Kidney epithelial cell (primary cell): ENCODE measurements around the gene EFHC1. TPM values are rescaled to one million over a fixed set of nuclear protein-coding genes. Genes with fewer than 3 reads are reported as not detected.
A peak's percentile ranks its signal among the peaks of the same experiment; 100 is the strongest.

Experiments
- DNase-seq: peaks from one replicate; pipeline ENCODE4 v3.0.0-alpha.2; 2010; ENCODE audit warnings: low read depth
- H3K27me3 ChIP-seq: 2 replicates; pipeline ENCODE4 v1.6.0; 2011; ENCODE audit warnings: low read length; ENCODE audit not compliant: control insufficient read depth, insufficient read depth
- H3K36me3 ChIP-seq: 2 replicates; pipeline ENCODE4 v1.5.1; 2011; ENCODE audit warnings: low read length; ENCODE audit not compliant: control insufficient read depth, insufficient read depth
- H3K4me3 ChIP-seq: 2 replicates; pipeline ENCODE4 v1.5.1; 2011; ENCODE audit warnings: low read depth, mild to moderate bottlenecking, control low read depth, low read length
- total RNA-seq: library from RNA; depleted of rRNA; stranded (reverse); fragments of >200 nt; gene quantifications from 2 replicates; pipeline ENCODE4 v1.2.3, GENCODE V29; 2015
- TF ChIP-seq, protein P1 (sequence below): IDR thresholded peaks from 2 replicates; pipeline ENCODE4 v1.5.1; 2011; ENCODE audit warnings: mild to moderate bottlenecking, moderate library complexity, low read length, control low read depth, inconsistent platforms; ENCODE audit not compliant: insufficient read depth, poor library complexity, severe bottlenecking

EFHC1 gene
- total RNA-seq, 1 donor from 2014 or later: 22.9 TPM

DNA sequence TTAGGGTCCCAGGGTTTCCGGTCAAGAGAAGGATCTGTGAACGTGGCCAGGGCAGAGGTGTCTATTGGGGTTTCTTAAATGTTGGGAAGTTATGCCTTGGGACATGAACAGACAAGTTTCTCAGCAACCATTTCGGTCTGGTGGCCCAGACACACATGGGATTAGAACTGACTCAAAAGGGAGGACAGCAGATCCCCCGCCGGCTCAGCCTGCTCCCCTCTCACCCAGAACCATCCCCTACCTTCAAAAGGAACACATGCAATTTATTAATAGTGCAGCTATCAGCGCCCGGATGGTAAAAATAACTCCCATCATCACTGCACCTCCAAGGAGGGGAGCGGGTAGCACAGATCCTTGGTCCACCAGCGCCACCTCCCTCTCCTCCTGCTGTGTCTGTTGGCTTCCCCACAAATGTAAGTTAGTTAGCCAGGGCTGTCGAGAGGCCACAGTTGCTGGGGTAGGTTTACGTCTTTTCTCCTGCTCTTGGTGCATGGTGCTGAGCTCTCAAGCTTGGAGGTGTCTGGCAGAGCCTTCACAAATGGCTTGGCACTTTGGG, 79.6 kb downstream of the EFHC1 start:
- Histone ChIP-seq H3K36me3 (peaks cover 1% of the 10 kb centered on the region), H3K27me3 (no peaks in the 10 kb centered on the region), H3K4me3 (no peak overlapping the region)
- DNase-seq: no peak
- TF ChIP-seq, protein P1, sequence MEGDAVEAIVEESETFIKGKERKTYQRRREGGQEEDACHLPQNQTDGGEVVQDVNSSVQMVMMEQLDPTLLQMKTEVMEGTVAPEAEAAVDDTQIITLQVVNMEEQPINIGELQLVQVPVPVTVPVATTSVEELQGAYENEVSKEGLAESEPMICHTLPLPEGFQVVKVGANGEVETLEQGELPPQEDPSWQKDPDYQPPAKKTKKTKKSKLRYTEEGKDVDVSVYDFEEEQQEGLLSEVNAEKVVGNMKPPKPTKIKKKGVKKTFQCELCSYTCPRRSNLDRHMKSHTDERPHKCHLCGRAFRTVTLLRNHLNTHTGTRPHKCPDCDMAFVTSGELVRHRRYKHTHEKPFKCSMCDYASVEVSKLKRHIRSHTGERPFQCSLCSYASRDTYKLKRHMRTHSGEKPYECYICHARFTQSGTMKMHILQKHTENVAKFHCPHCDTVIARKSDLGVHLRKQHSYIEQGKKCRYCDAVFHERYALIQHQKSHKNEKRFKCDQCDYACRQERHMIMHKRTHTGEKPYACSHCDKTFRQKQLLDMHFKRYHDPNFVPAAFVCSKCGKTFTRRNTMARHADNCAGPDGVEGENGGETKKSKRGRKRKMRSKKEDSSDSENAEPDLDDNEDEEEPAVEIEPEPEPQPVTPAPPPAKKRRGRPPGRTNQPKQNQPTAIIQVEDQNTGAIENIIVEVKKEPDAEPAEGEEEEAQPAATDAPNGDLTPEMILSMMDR: no peak

DNA sequence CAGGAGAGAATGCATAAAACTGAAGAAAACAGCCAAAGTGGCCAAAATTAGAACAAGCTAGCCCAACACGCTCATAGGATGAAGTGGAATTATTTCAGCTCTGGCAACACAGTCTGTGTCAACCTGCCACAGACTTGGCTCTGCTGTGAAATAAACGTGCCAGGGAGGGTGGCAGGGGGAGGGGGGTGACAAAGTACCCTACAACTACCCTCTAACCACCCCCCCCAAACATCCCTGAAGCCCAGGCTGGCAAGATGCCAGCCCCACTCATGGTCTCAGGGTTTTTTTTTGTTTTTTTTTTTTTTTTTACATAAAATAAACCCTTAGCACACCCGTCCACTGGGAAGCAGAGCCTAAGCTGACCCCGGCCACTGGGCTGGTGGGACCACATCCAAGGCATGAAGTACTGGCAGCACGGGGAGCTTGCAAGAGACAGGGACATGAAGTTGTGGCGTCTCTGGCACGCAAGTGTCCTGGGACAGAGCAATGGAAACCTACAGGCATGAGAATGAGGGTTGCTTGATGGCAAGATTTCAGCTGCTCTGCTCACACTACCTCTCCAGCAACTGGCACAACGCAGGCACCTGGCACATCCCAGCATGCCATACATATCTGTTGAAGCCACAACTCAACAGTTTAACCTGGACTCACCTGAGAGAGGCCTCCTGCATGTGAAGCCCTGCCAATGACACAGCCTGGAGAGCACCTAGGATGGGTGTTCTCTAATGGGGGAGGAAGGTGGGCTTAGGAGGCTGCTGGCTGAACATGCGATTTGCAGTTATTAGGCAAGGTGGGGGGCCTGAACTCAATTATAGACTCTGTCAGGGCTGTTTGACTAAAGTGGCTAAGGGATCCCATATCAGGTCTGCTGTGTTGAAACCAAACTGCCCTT, 80.3 kb downstream of the EFHC1 start:
- Histone ChIP-seq H3K36me3 (peaks cover 1% of the 10 kb centered on the region), H3K4me3 (no peak overlapping the region), H3K27me3 (no peaks in the 10 kb centered on the region)
- no peak for DNase-seq
- TF ChIP-seq, protein P1: no peak

DNA sequence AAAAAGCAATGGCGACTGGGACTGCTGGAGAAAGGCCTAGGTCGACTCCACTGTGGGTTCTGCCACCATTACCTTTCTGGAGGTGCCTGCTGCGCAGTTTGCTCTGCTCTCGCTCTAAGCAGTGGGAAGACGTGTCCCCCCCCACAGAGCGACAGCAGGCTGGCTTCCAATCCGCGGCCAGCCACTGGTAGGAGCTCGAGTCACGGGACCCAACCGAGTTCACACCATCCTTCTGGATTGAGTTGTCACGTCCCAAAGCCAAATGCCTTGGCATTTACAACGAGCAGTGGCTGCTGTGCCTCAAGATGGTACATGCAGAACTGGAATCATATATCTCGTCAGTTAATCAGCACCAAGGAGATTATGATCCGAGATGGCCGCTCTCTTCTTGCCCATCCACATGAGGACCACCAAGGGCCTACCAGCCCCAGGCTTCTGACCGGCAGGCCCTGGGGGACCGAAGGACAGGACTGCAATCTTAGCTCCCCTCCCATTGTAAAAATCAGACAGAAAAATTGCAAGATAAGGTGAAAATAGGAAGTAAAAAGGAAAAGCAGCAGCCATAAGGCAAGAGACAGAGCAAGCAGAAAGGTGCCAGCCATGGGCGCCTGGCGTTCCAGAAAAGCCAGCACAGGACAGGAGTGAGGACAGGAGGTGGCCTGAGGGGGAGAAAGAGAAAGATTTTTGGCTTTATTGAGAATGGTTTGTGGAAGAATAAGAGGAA, 82.3 kb downstream of the EFHC1 start:
- no peaks in the 10 kb centered on the region for H3K36me3 ChIP-seq
- DNase-seq: no peak
- no peak overlapping the region for H3K4me3 ChIP-seq
- TF ChIP-seq, protein P1: no peak
- H3K27me3 ChIP-seq: no peaks in the 10 kb centered on the region

DNA sequence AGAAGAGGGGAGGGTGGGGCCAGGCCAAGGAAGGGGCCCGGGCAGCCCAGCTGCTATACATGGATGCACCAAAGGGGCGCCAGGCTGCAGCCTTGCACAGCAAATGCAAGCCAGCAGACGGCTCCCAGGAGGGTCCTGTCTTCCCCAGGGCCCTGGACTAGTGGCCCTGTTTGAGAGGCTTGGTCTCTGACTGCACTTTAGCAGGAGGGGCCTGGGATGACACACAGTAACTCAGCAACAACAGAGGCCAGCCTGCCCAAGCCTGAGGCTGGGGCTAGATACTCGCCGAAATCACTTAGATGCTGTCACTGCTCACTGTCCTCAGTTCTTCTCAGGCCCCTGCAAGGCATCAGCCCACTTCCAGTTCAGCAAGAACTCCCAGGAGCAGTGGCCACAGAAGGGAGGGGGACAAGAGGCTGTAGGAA, 83.2 kb downstream of the EFHC1 start:
- DNase-seq: no peak
- Histone ChIP-seq H3K27me3 (no peaks in the 10 kb centered on the region), H3K36me3 (no peaks in the 10 kb centered on the region), H3K4me3 (no peak overlapping the region)
- TF ChIP-seq, protein P1: peak; percentile 38

DNA sequence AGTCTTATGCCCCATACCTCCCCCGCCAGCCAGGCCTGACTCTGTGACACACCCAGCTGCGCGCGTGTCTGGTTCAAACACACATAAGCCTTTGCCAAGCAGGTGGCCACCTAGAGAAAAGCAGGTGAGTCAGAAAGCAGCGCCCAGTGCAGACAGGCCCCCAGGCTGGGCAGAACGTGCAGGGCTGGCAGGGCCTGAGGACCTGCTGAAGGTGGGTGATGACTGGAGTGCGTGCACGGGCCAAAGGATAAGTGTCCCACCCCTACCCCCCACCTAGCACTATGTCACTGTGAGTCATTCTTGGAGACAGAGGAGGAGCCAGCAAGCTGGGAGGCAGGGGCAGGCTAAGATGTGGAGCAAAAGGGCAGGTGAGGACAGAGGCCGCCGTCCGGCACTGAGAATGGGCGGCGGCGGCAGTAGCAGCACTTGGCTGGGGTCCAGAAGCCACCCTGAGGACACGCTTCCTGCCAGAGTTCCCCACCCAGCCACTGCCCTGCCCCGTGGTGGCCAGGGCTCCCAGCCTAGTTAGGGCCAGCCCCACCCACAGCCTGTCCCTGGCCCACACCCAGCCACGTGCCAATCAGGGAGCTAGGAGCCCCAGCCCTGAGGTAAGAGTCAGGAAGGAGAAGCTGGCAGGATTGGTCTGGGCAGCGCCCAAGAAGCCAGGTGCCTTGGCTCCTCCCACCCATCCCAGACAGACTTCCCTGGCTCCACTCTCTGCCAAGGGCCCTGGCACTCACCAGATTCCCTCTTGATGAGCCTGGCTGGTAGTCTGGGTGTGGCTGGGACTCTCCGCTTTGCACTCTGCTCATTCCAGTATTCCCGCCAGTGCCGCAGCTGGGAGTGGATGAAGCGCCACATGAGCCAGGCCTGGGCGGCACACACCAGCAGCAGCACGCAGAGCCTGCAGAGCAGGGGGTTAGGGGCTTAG, 84.0 kb downstream of the EFHC1 start:
- Histone ChIP-seq H3K4me3 (no peak overlapping the region), H3K36me3 (no peaks in the 10 kb centered on the region)
- DNase-seq: peak; percentile 93

More for the DNA sequence above, 84.0 kb downstream of the EFHC1 start:
- no peaks in the 10 kb centered on the region for H3K27me3 ChIP-seq
- TF ChIP-seq, protein P1: no peak
